HG02852 (cell line): Measurements from ENCODE around the gene LAMB4.
"Not testable (repeated sequence)": the region's sequence is repeated elsewhere in the genome, so short reads cannot be mapped to it uniquely, and the experiment has no call there.

Experiments used
- ATAC-seq: cut with Tn5 transposase; IDR thresholded peaks from one replicate; pipeline ENCODE4 v1.9.1; 2021; ENCODE audit warnings: mild to moderate bottlenecking, moderate library complexity; ENCODE audit not compliant: unreplicated experiment

LAMB4 gene

DNA sequence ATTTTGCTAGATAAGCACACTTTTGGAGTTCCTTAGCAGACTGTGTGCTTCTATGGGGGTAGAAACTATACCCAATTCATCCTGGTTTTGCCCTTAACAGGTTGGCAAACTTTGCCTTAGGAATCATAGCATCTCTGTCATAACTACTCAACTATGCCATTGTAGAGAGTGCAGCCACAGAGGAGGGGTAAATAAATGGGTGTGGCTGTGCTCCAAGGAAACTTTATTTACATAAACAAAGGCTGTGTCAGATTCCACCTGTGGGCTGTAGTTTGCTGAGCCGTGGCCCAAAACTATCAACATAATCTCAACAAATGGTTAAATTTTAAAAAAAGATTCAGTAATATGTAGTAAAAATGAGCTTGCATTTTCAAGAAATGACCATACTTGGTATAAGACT lies 75.6 kb downstream of the LAMB4 start:
- ATAC-seq: no peak

DNA sequence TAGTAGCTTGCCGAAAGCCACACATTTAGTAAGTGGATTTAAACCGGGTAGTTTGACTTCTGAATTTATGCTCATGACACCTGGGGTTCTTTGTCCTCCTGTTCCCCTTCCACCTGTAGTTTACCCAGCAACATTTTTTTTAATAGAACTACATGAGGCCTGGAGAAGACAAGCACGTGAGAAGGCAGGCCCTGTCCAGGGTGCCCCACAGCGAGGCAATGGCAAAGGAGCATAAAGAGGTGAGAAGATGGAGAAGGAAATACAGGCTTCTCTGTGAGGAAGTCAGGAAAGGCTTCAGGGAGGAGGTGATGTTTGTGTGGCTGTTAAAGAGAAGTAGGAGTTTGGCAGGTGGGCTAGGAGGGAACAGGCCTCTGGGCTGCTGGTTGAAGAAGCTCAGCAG lies 76.9 kb downstream of the LAMB4 start:
- no peak for ATAC-seq

DNA sequence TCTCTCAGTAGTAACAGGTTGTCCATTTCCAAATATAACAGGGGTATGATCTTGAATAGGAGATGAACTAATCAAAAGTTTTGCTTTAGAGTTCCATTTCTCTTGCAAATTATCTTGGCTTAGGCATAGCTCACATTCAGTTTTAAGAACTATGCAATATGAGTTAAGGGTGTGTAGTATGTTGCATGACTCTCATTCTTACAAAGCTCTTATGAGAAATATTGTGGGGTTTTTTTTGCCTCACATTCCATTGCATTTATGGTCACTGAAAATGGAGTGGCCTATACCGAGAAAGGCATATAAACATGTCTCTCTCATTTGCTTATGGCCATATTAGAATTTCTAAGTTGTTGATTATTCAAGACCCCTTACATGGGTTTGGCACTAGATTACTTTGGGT lies 78.7 kb downstream of the LAMB4 start:
- no peak for ATAC-seq

DNA sequence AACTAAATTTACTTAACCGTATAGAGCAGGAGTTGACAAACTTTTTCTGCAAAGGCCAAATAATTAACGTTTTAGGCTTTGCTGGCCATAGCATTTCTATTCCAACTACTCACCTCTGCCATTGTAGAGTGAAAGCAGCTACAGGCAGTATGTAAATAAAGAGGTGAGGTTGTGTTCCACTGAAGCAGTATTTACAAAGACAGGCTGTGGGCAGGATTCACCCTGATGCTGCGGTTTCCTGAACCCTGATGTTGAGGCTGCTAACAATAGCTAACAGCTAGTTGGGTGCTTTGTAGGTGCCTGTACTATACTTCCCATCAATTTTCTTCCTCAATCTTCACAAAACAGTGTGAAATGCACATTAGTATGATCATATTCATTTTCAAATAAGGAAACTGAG lies 80.2 kb downstream of the LAMB4 start:
- ATAC-seq: peak; percentile 90

DNA sequence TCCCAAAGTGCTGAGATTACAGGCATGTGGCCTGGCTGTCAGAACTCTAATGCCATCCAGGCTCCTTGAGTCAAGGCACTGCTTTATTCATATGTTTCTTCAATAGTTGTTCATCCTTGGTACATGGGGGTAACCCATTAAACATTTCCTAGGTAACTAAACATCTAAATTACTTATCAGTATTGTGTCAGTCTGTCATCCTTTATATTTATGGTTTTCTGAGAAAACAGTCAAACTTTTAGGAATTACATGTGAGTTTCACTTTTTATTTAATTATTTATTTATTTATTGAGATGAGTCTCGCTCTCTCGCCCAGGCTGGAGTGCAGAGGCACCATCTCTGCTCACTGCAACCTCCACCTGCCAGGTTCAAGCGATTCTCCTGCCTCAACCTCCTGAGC lies 81.7 kb downstream of the LAMB4 start:
- no peak for ATAC-seq

DNA sequence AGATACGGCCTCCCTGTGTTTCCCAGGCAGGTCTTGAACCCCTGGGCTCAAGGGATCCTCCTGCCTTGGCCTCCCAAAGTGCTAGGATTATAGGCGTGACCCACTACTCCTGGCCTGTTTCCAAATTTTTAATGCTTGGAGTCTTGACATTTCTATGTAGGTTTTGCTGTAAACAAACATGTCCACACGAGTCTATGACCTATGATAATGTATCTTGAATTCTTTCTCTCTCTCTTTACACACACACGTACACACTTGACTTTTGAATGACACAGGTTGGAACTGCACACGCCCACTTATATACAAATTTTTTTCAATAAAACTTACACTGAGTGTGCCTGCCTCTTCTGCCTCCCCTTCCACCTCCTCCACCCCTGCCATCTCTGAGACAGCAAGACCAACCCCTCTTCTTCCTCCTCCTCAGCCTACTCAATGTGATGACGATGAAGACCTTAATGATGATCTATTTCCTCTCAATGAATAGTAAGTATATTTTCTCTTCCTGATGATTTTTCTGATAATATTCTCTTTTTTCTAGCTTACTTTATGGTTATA lies 83.1 kb downstream of the LAMB4 start:
- no peak for ATAC-seq

DNA sequence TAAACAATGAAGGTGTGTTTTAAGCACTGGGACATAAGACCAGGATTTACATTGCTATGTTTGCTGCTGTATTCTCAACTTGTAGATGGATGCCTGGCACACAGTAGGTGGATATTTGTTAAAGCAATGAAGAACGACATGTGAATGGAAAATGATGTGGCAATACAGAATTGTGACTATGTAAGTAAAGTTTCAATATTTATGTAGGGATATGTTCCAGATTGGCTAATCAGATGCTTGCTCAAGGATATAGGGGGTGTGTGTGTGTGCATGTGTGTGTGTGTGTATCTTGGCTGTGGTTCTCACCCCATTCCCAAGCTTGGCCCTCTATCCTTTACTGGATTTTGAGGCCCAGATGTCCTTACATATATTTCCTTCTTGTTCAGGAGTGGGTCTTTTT lies 84.5 kb downstream of the LAMB4 start:
- no peak for ATAC-seq

DNA sequence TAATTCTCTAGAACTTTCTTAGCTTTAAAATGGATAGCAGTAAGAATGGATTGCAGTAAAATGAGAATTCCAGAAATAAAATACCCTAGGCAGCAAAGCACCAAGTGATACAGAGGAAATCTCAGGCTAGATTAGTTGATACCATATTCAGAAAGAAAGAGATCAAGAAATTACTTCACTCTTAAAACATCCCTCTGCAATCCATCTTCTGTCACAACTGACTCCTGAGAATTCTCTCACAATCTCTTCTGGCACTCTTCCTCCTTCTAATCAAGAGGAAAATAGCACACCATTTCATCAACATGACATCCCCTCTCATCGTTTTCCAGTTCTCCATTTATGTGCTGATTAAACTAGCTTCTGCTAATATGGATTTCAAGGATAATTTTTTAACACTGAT lies 85.0 kb downstream of the LAMB4 start:
- ATAC-seq: no peak

DNA sequence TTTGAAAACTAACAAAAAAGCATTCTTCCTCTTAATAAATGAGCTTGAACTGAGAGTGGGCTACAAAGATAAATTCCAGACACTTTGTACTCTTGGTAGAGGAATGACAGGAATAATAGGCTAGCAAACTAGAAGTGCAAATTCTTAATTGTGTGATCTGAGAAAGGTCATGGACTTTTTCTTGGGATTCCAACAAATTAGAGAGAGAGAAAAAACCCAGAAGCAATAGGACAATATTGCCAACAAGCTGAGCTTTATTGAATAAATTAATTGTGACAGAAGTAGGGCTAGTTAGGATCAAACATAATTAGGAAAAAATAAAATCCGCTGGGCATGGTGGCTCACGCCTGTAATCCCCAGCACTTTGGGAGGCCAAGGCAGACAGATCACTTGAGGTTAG lies 85.8 kb downstream of the LAMB4 start:
- ATAC-seq: no peak

DNA sequence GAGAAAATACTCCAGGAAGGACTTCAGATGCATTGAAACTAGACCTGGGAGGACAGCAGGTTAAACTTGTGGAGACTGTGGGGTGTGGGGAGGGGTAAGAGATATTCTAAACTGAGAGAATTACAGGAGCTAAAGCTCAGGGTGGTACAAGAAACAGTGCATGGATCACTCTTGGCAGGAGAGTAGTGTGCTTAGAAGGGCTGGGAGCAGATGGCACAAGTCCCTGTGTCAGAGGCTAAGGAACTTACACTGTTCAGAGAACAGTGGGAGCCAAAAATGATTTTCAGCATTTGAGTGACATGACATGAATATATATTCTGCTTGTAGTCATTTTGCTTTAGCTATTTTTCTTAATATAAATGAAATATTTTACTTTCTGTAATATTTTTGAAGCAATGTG lies 91.2 kb downstream of the LAMB4 start:
- ATAC-seq: no peak

DNA sequence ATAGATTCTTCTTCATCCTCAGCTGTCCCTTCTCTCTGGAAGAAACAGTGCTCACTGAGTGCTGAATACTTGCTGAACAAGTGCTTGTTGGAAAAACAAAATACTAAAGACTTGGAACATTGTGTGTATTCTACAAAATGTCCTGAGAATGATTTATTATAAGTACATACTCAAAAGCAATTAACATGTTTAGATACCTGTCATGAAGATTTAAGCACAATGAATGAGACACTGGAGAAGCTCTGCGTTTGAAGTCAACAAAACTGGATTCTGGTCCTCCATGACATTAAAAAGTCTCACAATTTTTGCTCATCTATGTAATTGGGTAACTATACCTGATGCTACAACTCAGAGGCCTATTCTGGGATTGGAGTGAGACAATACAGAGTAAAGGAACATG lies 92.4 kb downstream of the LAMB4 start:
- no peak for ATAC-seq

DNA sequence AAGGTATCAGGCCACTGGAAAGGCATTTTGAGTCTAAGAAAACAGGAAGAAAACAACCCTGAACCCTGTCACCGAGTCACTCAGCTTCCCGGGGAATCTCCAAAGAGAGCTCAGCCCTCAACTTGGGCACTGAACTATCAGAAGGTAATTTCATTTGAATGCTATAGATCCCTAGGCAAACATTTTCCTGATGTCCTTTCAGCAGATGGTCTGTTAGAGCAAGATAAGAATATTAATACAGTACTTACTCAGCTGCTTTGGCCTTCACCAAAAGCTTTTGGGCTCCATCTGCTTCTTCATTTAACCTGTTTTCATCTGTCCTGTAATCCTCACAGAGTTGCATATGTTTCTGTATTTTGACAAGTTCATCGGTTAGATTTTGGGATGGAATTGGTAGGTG lies 93.0 kb downstream of the LAMB4 start:
- ATAC-seq: no peak

DNA sequence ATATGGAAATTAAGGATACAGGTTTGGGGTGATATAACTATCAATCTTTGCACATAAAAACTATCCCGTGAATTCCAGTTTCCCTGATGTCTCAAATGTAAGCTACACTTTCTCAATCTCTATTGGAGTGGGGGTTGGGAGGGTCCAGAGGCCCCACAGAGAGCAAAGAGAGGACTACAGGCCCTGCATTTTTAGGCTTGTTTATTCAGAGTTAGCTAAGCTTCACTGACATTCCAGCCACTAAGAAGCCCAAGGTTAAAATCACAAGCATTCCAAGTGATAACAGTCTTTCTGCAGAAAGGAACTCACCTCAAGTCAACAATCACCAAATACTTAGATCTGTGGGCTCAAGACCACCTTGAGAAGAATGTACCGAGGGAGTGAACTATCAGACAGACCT lies 95.6 kb downstream of the LAMB4 start:
- no peak for ATAC-seq

DNA sequence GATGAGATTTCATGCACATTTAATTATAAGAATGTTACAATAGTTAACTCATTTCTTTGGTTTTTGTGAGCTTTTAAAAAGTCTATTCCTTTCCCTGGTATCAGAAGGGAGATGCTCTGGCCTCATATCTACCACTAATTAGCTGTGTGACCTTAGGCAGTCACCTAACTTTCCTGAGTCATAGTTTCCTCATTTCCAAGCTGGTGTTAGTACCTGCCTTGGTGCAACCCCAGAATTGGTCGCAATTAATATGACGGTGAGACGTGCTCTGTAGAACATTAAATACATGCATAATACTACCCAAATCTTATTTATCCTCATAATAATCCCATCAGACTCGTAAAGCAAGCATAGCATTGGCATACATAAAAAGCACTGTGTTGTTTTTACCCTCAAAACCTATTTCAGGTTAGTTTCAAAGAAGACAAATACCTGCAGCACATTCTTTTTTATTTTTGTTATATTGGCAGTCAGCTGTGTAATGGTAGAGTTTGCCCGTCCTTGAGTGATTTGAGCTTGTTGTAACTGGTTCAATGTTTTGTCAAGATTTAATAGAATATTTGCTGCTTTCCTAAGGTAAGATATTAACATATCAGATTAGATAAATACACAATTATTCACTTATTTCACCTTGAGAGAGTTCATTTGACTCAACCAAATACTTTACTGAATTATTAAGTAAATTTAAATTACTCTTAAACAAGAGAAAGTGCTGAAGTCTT lies 96.2 kb downstream of the LAMB4 start:
- ATAC-seq: no peak

DNA sequence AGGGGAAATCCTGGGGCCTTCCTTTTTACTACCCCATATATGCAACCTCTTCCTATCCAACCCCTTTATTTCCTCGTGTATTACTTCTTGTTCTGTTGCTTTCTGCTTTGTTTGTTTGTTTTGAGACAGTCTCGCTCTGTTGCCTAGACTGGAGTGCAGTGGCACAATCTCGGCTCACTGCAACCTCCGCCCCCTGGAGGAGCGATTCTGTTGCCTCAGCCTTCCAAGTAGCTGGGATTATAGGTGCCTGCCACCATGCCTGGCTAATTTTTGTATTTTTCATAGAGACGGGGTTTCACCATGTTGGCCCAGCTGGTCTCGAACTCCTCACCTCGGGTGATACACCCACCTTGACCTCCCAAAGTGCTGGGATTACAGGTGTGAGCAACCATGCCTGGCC lies 96.9 kb downstream of the LAMB4 start:
- ATAC-seq: not testable (repeated sequence)

DNA sequence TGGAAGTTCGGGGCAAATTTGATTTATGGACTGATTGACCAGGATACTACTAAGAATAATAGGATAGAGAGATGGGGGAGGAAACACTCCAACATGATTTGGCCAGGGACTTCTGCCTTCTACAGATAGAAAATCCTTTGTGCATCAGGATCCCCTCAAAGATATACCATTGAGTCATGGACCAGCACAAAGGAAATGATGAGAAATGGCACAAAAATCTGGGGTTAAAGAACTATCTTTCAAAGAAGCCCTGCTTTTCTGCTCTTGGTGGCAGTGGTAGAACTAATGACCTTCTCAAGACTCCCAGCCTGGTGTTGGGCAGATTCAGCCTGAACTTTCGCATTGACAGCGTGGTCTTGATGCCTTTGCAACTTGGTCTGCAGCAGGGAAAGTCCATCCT lies 99.6 kb downstream of the LAMB4 start:
- ATAC-seq: no peak

DNA sequence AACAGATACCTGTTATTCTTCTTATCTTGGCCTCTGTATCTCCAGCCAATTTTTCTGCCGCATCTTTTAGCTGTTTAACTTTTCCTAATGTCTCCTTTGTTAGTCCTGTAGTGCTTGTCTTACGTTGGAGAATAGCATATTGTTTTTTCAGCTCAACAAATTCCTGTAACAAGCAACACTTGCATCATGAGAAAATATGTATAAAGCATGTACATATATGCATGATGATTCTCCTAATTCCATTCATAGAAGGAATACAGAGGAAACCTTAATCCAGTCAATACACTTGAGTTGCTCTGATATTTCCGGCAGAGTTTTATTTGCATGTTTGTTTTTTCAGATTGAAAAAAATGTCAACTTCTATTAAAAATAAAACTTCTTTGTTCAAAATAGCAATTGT lies 101.1 kb downstream of the LAMB4 start:
- no peak for ATAC-seq

DNA sequence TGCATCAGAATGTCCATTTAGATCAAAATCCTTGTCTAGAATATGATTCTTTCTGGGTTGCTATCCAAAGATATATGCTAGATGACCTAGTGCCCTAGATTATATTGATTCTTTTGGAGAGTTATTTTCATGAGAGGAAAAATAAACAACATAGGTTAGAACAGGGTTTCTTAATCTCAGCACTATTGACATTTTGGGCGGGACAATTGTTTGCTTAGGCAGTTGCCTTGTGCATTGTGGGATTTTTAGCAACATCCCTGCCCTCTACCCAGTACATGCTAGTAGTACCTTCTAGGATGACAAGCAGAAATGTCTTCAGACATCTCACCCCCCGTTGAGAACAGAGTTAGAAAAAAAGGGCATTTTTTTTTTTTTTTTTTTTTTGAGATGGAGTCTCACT lies 102.0 kb downstream of the LAMB4 start:
- no peak for ATAC-seq

DNA sequence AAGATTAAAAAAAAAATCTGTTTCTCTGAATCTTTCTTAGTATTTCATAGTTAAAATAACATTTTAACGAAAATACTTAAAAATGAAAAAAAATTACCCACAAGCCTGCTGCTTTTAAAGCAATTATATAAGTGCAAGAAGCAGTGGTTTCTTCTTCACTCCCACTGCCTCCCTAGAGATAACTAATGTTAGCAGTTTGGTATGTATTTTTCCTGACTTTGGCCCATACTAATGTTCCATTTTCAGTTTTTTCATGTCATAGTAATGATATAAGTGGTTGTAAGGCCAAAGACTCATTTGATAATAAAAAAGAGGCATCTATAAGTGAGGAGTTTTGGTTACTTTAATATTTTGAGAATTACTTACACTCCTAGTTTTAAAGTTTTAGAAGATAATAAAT lies 102.9 kb downstream of the LAMB4 start:
- no peak for ATAC-seq

DNA sequence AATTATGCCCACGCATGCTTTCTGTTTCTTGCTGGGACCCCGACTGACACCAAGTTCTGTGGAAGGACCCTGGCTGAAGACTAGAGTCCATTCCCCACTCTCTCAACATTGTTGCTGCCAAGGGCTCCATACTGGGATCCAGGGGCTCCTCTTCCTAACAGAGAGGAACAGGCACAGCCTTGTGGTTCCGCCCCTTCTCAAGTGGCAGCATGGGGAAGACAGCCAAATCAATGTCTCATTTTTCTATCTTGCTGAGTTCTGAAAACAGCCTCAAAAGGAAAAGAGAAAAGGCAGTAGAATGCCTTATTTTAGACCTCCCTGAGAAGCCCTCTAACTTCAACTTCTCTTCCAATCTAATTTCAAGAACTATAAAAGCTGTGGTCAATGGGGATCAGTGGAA lies 103.5 kb downstream of the LAMB4 start:
- ATAC-seq: no peak

DNA sequence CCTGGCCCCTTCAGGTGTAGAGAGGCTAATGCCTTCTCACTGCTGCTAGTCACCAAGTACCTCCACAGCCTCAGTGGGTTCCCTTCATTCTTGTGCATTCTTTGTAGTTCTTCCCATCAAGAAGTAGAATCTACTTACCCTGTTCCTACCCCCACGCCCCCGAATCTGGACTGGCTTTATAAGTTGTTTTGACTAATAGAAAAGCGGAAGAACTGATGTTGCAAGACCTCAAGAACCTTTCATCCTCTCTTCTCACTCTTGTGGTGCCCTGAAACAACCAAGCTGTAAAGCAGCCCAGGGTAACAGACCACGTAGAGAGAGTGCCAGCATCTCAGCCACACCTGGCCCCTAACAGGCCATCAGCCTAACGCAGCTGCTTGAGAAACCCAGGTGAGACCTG lies 104.0 kb downstream of the LAMB4 start:
- no peak for ATAC-seq

DNA sequence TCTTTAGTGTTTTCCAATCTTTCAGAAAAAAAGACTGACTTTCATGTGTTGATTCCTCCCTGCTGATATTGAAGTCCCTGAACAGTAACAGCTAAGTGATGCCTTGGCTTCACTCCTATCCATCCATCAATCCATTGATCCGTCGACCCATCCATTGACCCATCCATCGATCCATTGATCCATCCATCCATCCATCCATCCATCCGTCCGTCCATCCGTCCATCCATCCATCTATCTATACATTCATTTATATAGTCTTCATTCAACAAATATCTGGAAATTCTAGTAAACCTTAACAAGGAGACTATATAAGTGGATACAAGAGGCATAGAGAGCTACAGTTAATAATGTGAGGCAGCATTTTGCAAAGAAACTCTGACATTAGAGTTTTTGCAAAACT lies 105.6 kb downstream of the LAMB4 start:
- no peak for ATAC-seq

DNA sequence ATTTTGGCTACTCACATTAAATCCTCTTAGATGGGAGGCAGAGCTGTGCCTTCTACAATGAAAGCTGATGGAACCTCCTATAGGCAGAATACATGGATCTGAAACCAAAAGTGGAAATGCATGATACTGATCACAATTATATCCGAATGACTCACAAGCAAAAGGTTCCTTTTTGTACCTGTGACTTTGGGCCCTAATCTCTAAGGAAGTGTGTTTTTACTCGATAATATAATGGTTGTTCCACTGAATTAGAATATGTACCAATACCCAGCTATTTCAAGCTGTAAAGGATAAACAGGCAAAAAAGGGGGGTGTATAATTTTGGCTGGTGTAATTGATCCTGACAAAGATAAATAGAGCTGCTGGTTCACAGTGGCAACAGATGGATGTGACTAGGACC lies 109.6 kb downstream of the LAMB4 start:
- no peak for ATAC-seq
